GM19372 (cell line): ENCODE data around the gene CBX4.

ENCODE experiments used
- ATAC-seq: cut with Tn5 transposase; IDR thresholded peaks from one replicate; pipeline ENCODE4 v1.9.1; 2021; ENCODE audit warnings: mild to moderate bottlenecking, low read depth, moderate library complexity; ENCODE audit not compliant: unreplicated experiment

The CBX4 gene

DNA sequence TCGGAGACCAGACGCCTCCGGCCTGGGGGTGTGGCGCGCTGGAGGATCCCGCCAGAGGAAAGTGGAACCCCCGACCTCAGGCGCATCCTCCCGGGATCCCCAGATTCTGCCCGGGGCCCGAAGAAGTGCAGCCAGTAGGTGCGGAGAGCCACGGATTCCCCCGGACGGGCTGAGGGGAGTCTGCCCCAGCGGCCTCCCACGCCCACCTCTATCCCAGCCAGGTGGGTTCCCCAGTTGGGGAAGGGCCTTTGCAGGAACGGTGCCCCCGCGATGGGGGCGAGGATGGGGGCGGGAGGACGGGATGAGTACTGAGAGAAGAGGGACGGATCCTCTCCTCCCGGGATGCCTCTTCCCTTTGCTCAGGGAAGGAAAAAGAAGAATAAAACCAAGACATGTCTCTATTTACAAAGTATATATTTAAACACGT, 47.5 kb downstream of the CBX4 start:
- no peak for ATAC-seq

DNA sequence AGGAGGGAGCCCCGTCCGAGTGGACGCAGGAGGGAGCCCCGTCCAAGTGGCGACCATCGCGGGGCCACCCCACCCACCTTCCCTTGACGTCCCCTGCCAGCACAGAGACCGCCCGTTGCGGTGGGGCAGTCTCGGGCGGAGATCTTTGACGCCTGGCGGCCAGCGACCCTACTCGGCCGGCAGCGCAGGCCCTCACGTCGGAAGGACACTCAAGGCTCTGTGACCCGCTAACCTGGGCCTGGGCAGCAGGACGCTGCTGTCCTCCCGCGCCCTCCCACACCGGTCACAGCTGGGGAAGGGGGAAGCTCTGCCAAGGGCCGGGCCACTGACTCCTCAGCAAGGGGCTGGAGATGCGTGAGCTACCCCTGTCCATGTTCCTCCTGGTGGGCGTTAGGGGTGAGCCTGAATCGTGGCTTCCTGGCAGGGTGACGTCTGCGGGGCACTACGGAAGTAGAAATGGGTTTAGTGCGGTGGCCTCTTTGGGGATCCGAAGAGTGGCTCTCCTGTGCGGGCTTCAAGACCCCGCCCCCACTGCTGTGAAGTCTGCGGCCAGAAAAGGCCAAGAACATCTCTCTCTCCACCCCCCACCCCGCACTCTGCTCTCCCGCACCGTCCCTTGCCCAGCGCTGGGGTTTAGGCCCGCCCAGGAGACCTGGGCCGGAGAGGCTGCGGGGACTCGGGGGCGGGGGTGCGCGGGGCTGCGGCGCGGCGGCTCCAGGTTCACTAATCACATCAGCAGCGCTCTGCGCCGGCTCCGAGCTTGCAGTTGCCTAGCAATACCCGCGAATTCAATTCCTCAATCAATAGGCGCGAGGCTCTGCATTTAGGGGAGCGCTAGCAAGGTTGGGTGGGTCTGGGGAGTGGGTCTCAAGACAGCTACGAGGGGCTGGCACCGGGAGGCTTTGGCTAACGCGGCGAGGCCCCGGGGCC, 48.2 kb downstream of the CBX4 start:
- no peak for ATAC-seq

DNA sequence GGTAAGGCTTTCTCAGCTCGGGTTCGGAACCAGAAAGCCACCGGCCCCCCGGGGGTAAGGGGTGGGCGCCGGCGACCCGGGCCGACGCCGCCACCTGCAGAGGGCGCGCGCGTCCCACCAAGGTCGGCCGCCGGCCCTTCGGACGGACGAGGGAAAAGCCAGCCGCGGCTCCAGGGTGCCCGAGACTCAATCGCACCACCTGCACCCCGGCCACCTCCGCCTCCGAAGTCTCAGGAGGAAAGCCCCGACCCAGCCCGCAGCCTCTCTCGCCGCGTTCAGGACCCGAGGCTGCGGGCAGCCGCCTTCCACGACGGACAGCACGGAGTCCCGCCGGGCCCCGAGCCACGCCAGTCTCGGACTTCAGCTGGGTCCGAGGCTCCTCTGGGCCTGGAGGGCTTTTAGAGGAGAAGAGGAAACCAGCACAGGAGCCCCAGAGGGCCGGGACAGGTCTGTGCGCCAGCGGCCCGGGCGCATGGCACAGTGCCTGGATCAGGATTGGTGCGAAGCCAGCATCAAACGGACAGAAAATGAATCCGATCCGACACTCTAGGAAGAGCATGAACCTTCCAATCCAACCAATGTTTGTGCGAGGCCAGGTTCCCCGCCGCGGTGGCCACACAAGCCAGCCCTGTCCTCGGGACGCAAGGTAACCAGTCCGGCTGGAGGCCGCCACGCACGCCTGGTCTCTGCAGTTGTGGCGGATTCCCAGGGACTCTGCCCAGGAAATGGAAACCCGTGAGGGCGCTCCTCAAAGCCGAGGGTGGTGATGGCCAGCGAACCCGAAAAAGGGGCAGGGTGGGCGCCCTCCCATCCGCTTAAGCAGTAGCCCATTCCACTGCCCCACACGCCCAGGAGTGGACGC, 49.1 kb downstream of the CBX4 start:
- no peak for ATAC-seq

DNA sequence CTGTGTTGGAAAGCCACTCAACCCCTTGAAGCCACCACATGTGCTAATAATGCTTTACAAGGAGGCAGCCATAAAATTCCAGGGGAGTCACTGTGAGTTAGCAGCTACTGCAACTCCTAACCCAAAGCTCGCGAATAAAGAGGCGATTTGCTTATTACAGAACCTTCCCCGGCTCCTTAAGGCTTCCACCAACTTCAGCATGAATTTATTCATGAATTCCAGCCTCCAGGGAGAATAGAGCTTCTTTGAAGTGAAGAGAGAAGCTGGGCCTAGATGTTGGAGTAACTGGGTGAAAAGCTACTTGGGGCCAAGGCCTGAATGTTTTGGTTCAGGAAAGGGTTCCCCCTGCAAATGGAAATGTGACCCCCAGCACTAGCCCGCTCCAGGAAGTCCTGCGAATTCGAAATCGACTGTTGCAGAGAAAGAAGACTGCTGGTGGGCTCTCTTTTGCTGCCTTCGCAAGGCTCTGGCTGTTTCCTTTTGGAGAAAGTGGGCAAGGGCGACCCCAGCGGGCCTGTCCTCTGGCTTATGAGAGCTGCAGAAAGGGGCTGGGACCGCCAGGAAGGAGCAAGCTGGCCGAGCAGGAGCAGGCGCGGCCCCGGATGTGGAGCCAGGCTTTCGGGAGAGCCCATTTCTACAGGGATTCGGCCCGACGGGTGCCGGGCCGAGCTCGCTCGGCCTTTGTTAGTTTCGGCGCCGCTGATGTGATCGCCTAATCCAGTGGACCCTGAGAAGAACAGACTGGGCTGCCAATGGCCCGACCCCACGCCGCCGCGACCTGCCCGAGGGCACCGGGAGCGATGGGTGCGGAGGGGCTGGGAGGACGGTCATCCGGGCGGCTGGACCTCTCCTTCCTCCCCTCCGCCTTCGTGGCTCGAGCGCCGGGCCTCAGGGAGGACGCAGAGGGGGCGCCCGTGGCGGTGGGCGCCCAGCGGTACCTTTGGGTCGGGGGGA, 50.0 kb downstream of the CBX4 start:
- no peak for ATAC-seq

DNA sequence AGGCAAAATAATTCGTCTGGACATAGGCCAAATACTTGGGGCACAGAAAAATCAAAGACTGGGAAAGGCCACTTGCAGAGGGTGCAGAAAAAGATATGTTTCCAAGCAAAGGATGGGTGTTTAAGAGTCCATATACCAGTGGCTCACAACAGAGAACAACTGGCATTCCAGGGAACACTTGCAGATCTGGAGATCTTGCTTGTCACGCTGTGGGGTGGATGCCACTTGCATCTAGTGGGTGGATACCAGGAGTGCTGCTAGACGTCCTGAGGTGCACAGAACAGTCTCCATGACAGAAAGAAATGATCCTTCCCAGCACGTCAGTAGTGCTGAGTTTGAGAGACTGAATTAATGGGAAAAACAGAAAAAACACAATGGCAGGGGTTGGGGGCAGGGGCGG, 50.8 kb downstream of the CBX4 start:
- ATAC-seq: no peak

DNA sequence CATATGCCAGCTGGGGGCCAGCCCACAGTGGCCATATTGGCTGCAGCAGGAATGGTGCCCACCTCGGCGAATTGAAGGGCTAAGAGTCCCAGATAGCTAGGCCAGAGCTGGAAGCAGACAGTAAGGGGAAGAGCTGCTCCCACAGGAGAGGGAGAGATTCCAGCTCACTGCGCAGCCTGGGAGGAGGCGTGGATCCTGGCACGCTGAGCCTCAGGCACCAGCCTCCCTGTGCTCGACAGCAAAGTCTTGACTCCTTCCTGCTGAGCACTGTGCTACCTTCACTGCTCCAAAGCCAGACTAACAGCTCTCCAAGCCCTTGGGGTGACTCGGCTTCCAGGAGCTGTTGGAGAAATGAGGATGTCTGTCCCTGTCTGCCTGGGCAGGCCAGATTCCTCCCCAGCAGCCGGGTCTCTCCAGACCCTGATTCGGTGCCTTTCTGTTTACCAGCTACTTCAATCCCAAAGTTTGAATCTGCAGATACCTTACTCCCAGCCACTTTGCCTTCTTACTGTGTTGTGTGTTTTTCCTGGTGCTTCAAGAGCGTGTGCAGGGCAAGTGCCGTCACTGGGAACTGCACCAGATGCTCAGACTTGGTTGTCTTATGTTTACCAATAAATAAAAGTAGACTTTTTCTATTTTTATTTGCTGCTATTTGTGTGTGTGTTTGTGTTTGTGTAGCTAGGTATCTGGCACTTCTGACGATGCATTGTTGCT, 52.2 kb downstream of the CBX4 start:
- no peak for ATAC-seq

DNA sequence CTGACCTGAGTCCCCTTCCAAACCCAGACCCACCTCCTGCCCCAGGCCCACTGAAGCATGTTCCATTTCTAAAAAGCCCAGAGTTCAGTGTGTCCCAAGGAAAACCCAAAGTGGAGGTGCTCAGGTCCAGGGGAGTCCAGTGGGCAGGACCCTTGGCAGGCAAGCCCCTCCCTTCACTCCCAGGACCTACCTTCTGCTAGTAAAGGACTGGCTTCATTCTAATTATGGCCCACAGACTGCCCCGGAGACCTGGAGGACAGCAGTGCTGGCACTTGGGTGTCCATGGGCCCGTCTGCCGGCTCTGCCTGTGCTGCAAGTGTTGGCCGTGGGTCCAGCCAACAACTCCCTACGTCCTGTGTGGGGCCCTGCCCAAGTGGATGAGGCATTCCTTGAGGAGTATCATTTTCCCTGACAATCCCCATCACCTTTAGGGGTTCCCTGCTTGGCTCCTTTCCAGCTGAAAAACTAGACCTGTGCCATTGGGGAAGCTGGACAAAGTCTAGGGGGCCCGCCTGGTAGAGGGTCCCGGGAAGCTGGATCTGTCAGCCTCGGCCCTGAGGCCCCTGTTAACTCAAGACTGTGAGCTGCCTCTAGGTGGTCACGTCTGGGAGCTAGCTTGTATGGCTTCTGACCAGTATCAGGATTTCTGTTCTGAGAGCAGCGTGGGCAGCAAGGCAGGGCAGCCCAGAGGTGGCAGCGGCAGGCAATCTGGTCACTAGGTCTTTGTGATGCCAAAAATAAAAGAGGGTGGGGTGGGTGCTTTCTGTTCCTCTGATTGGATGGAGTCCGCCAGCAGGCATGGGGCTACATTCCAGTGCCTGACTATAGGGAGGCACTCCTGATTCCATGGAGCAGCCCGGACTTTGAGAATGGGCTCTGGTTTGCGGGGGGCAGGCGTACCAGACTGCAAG, 53.1 kb downstream of the CBX4 start:
- ATAC-seq: no peak

DNA sequence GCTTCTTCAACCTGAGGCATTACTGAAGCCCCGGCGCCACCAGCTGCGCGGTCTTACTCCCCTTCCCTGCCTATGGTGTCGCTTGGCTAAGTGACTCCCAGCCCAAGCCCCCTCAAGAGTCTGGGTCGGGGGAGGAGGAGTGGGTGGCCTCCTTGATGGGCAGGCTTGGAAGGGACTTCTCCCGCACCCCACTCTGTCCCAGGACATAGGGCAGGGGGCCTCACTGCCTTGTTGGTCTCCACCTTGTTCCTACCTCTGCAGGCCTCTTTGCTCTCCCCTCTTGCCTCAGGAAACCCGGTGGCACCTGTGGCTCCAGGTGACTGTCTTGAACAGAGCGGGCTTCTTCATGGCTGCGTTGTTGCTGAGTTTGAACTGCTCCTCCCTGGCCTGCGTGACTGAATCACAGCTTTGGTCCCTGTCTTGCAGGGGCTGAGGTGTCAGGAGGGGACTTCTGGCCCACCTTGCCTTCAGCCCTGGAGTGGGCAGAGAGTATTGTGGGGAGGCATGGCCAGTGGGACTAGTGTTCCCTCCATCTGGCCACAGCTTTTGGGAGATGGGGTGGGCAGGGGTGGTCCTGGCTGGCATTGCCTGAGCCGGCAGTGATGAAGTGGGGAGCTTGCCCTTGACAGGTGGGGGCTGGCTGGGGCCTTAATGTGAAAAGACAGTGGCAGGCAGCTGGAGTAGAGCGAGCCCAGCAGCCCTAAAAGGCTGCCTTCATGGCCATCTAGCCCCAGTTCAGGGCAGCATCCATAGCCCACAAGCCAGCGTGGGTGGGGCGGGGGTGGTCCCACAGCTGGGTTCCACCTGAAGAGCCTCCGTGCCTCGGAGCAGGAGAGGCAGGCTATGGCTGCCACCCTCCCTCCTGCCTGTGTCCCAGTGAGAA, 54.0 kb downstream of the CBX4 start:
- no peak for ATAC-seq

DNA sequence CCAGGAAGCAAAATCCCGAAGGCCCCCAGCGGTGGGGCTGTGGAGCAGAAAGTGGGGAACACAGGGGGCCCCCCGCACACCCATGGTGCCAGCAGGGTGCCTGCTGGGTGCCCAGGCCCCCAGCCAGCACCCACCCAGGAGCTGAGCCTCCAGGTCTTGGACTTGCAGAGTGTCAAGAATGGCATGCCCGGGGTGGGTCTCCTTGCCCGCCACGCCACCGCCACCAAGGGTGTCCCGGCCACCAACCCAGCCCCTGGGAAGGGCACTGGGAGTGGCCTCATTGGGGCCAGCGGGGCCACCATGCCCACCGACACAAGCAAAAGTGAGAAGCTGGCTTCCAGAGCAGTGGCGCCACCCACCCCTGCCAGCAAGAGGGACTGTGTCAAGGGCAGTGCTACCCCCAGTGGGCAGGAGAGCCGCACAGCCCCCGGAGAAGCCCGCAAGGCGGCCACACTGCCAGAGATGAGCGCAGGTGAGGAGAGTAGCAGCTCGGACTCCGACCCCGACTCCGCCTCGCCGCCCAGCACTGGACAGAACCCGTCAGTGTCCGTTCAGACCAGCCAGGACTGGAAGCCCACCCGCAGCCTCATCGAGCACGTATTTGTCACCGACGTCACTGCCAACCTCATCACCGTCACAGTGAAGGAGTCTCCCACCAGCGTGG, 54.8 kb downstream of the CBX4 start:
- ATAC-seq: no peak

DNA sequence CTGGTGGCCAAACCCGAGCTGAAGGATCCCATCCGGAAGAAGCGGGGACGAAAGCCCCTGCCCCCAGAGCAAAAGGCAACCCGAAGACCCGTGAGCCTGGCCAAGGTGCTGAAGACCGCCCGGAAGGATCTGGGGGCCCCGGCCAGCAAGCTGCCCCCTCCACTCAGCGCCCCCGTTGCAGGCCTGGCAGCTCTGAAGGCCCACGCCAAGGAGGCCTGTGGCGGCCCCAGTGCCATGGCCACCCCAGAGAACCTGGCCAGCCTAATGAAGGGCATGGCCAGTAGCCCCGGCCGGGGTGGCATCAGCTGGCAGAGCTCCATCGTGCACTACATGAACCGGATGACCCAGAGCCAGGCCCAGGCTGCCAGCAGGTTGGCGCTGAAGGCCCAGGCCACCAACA, 55.3 kb downstream of the CBX4 start:
- no peak for ATAC-seq
